ENCODE results near the gene KMT2A. TPM values are rescaled to one million over a fixed set of nuclear protein-coding genes. Genes with fewer than 3 reads are reported as not detected.

Gene KMT2A
- total and polyA plus RNA-seq, 10 of the 15 experiments (the other 5 are each of a cell fraction or from before 2014, with no cell fraction given): 6.1 to 56.9 (median 25.4) TPM

GRCh38 chr11:118439646-118440045, 3.4 kb downstream of the KMT2A start:
- CTCF ChIA-PET: interaction anchor here (1.0 to 2.1 kb wide), 5 partner anchors 8 to 75 kb away, joined by 3 to 10 read pairs (median 4); no protein-coding TSS in a partner anchor
- H3K27me3 ChIP-seq (replicated peaks in 1 of 2; ENCODE audit: control insufficient read depth in 2 of 2, insufficient read depth in 2 of 2, low read length in 1 of 2): no peaks in the 10 kb centered on the region
- SMC1A ChIA-PET (ENCODE audit: uncharacterized antibody, unreplicated experiment): interaction anchor here (0.8 to 2.5 kb wide), 6 partner anchors 9 to 241 kb away, joined by 3 to 11 read pairs (median 4); no protein-coding TSS in a partner anchor
- peaks cover 29% of the 10 kb centered on the region for H3K4me1 ChIP-seq (ENCODE audit: control insufficient read depth, insufficient read depth, low read length)
- in situ Hi-C loops (cut with MboI) (no loop called here), intact Hi-C loops (cut with micrococcal nuclease; ENCODE audit: unreplicated experiment) (loop anchor here (10.0 kb wide), 1 partner anchor 625 kb away; no protein-coding TSS in a partner anchor)
- H2AFZ ChIP-seq (ENCODE audit: control insufficient read depth, low read depth, low read length): no peak overlapping the region
- no peaks in the 10 kb centered on the region; the same call in 1 of the 2 replicates for H4K20me1 ChIP-seq (ENCODE audit: control insufficient read depth, insufficient read depth)
- H3K9me3 ChIP-seq (replicated peaks; ENCODE audit: control insufficient read depth, insufficient read depth, low read length): no peaks in the 10 kb centered on the region
- DNase-seq (ENCODE audit: low read depth, low spot score) (no peak), ATAC-seq (no peak), FAIRE-seq (no peak)
- peak overlapping the region; percentile 80 for H3K4me2 ChIP-seq (ENCODE audit: control insufficient read depth, insufficient read depth)
- TF ChIP-seq, protein P1, sequence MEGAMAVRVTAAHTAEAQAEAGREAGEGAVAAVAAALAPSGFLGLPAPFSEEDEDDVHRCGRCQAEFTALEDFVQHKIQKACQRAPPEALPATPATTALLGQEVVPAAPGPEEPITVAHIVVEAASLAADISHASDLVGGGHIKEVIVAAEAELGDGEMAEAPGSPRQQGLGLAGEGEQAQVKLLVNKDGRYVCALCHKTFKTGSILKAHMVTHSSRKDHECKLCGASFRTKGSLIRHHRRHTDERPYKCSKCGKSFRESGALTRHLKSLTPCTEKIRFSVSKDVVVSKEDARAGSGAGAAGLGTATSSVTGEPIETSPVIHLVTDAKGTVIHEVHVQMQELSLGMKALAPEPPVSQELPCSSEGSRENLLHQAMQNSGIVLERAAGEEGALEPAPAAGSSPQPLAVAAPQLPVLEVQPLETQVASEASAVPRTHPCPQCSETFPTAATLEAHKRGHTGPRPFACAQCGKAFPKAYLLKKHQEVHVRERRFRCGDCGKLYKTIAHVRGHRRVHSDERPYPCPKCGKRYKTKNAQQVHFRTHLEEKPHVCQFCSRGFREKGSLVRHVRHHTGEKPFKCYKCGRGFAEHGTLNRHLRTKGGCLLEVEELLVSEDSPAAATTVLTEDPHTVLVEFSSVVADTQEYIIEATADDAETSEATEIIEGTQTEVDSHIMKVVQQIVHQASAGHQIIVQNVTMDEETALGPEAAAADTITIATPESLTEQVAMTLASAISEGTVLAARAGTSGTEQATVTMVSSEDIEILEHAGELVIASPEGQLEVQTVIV (IDR thresholded peaks at IDR 0.05; ENCODE audit: borderline replicate concordance, partially characterized antibody): no peak
- TF ChIP-seq WRNIP1 (IDR thresholded peaks at IDR 0.05; ENCODE audit: borderline replicate concordance, low read depth, low read length) (no peak), NFYB (IDR thresholded peaks at IDR 0.05; ENCODE audit: insufficient read depth, low read depth, low read length) (no peak), SUPT20H (IDR thresholded peaks at IDR 0.05; ENCODE audit: borderline replicate concordance, control insufficient read depth, low read depth, low read length) (no peak), PBX3 (IDR thresholded peaks at IDR 0.05; ENCODE audit: insufficient replicate concordance, low read depth, low read length) (no peak)
- TF ChIP-seq, protein P2, sequence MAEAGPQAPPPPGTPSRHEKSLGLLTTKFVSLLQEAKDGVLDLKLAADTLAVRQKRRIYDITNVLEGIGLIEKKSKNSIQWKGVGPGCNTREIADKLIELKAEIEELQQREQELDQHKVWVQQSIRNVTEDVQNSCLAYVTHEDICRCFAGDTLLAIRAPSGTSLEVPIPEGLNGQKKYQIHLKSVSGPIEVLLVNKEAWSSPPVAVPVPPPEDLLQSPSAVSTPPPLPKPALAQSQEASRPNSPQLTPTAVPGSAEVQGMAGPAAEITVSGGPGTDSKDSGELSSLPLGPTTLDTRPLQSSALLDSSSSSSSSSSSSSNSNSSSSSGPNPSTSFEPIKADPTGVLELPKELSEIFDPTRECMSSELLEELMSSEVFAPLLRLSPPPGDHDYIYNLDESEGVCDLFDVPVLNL (IDR thresholded peaks at IDR 0.05; ENCODE audit: low read depth, low read length): no peak
- TF ChIP-seq, protein P3, sequence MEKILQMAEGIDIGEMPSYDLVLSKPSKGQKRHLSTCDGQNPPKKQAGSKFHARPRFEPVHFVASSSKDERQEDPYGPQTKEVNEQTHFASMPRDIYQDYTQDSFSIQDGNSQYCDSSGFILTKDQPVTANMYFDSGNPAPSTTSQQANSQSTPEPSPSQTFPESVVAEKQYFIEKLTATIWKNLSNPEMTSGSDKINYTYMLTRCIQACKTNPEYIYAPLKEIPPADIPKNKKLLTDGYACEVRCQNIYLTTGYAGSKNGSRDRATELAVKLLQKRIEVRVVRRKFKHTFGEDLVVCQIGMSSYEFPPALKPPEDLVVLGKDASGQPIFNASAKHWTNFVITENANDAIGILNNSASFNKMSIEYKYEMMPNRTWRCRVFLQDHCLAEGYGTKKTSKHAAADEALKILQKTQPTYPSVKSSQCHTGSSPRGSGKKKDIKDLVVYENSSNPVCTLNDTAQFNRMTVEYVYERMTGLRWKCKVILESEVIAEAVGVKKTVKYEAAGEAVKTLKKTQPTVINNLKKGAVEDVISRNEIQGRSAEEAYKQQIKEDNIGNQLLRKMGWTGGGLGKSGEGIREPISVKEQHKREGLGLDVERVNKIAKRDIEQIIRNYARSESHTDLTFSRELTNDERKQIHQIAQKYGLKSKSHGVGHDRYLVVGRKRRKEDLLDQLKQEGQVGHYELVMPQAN (conservative IDR thresholded peaks at IDR 0.05): no peak
- H3K4me3 ChIP-seq: peak overlapping the region; percentile 94
- H3K27ac ChIP-seq (ENCODE audit: control insufficient read depth, insufficient read depth): no peak overlapping the region
- no TSS peak for BruUV-seq (replicated peaks)
- peaks cover 83% of the 10 kb centered on the region for H3K79me2 ChIP-seq (ENCODE audit: control insufficient read depth, insufficient read depth, low read length)
- 0 out of 4 replicates have a peak, but pooled peaks cover 0 to 3% of the 10 kb centered on the region in 2 experiments for H3K36me3 ChIP-seq (ENCODE audit: control insufficient read depth in 2 of 2, insufficient read depth in 2 of 2, low read length in 1 of 2)
- POLR2A ChIA-PET: interaction anchor here (0.8 to 1.9 kb wide), 3 partner anchors 8 to 77 kb away, joined by 3 to 7 read pairs (median 3); no protein-coding TSS in a partner anchor
- no peak overlapping the region for H3K9ac ChIP-seq (ENCODE audit: control insufficient read depth, insufficient read depth, low read length)
- RAD21 ChIA-PET (ENCODE audit: unreplicated experiment): interaction anchor here (1.0 to 3.4 kb wide), 5 partner anchors 8 to 245 kb away, joined by 3 to 16 read pairs (median 4); partner anchors contain the start of gene ATP5MG
